ENCODE data around the gene MARF1.

- no peak for TF ChIP-seq POLR2A (IDR thresholded peaks at IDR 0.05)
- TF ChIP-seq, protein P1, sequence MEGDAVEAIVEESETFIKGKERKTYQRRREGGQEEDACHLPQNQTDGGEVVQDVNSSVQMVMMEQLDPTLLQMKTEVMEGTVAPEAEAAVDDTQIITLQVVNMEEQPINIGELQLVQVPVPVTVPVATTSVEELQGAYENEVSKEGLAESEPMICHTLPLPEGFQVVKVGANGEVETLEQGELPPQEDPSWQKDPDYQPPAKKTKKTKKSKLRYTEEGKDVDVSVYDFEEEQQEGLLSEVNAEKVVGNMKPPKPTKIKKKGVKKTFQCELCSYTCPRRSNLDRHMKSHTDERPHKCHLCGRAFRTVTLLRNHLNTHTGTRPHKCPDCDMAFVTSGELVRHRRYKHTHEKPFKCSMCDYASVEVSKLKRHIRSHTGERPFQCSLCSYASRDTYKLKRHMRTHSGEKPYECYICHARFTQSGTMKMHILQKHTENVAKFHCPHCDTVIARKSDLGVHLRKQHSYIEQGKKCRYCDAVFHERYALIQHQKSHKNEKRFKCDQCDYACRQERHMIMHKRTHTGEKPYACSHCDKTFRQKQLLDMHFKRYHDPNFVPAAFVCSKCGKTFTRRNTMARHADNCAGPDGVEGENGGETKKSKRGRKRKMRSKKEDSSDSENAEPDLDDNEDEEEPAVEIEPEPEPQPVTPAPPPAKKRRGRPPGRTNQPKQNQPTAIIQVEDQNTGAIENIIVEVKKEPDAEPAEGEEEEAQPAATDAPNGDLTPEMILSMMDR (IDR thresholded peaks at IDR 0.05): no peak
- TF ChIP-seq EP300 (IDR thresholded peaks at IDR 0.05): no peak
Observed at GRCh38 chr16:15587152-15587825, 55.7 kb downstream of the MARF1 start.
